GM23338 (cell line): ENCODE measurements around the gene RXFP2. TPM values are rescaled to one million over a fixed set of nuclear protein-coding genes. Genes with fewer than 3 reads are reported as not detected.

Experiments used
- ATAC-seq: fragments of 200-7000 bp; cut with Tn5 transposase; 3 replicates; pipeline ENCODE4 v1.9.1; 2020
- DNase-seq: peaks from one replicate; pipeline ENCODE4 v3.0.0-alpha.2; 2015; ENCODE audit warnings: low spot score
- H2AFZ ChIP-seq: fragments of 200-600 bp; sonication (generic); 2 replicates; pipeline ENCODE4 v1.8.0; 2016; ENCODE audit warnings: antibody characterized with exemption, mild to moderate bottlenecking, moderate library complexity
- H3F3A ChIP-seq: fragments of 200-600 bp; sonication (generic); replicated peaks from 2 replicates; pipeline ENCODE4 v1.8.0; 2017; ENCODE audit warnings: antibody characterized with exemption, mixed run types, low read depth
- H3K27ac ChIP-seq: fragments of 200-600 bp; sonication (generic); 2 replicates; pipeline ENCODE4 v1.6.1; 2016; ENCODE audit warnings: low read depth
- H3K27me3 ChIP-seq: fragments of 200-600 bp; sonication (generic); 2 replicates; pipeline ENCODE4 v1.8.0; 2016; ENCODE audit warnings: mild to moderate bottlenecking, mixed run types, moderate library complexity; ENCODE audit not compliant: insufficient read depth
- H3K36me3 ChIP-seq: fragments of 200-600 bp; sonication (generic); 2 replicates; pipeline ENCODE4 v1.8.0; 2016; ENCODE audit warnings: mild to moderate bottlenecking; ENCODE audit not compliant: insufficient read depth
- H3K4me1 ChIP-seq: fragments of 200-600 bp; sonication (generic); 2 replicates; pipeline ENCODE4 v1.8.0; 2016; ENCODE audit warnings: mild to moderate bottlenecking, moderate library complexity; ENCODE audit not compliant: insufficient read depth
- H3K4me2 ChIP-seq: fragments of 200-600 bp; sonication (generic); 2 replicates; pipeline ENCODE4 v1.7.1; 2017; ENCODE audit warnings: mixed run types
- H3K4me3 ChIP-seq: fragments of 200-600 bp; sonication (generic); 2 replicates; pipeline ENCODE4 v1.6.1; 2016; ENCODE audit warnings: mixed run types
- H3K79me2 ChIP-seq: fragments of 200-600 bp; sonication (generic); replicated peaks from 2 replicates; pipeline ENCODE4 v1.8.0; 2017; ENCODE audit warnings: mild to moderate bottlenecking; ENCODE audit not compliant: insufficient read depth
- H3K9me2 ChIP-seq: fragments of 200-600 bp; sonication (generic); 2 replicates; pipeline ENCODE4 v1.8.0; 2017; ENCODE audit not compliant: insufficient read depth
- H4K20me1 ChIP-seq: fragments of 200-600 bp; sonication (generic); replicated peaks from 2 replicates; pipeline ENCODE4 v1.8.0; 2017; ENCODE audit warnings: mild to moderate bottlenecking; ENCODE audit not compliant: insufficient read depth
- H3K27ac Mint-ChIP-seq: 2 replicates; pipeline ENCODE4 v1.8.0; 2020; ENCODE audit warnings: inconsistent platforms, mild to moderate bottlenecking, moderate library complexity, mixed read lengths
- H3K27me3 Mint-ChIP-seq: 3 replicates; pipeline ENCODE4 v1.8.0; 2022; ENCODE audit warnings: low read depth, mild to moderate bottlenecking, moderate library complexity, mixed read lengths, inconsistent platforms; ENCODE audit not compliant: insufficient read depth, poor library complexity
- H3K36me3 Mint-ChIP-seq: 3 replicates; pipeline ENCODE4 v1.8.0; 2021; ENCODE audit warnings: low read depth, mild to moderate bottlenecking, inconsistent platforms, moderate library complexity, mixed read lengths
- H3K4me1 Mint-ChIP-seq: 3 replicates; pipeline ENCODE4 v1.8.0; 2020; ENCODE audit warnings: mild to moderate bottlenecking, inconsistent platforms, mixed read lengths
- H3K4me3 Mint-ChIP-seq: 3 replicates; pipeline ENCODE4 v1.8.0; 2021; ENCODE audit warnings: moderate library complexity, mild to moderate bottlenecking, inconsistent platforms, mixed read lengths
- H3K9me3 Mint-ChIP-seq: 3 replicates; pipeline ENCODE4 v1.8.0; 2020; ENCODE audit warnings: moderate library complexity, mild to moderate bottlenecking, inconsistent platforms, mixed read lengths
- EZH2 ChIP-seq: fragments of 200-600 bp; sonication (generic); IDR thresholded peaks from one replicate; pipeline ENCODE4 v1.8.0; 2017; ENCODE audit warnings: antibody characterized with exemption, mild to moderate bottlenecking, low read depth; ENCODE audit not compliant: unreplicated experiment
- EZH2phosphoT487 ChIP-seq: fragments of 200-600 bp; sonication (generic); IDR thresholded peaks from one replicate; pipeline ENCODE4 v1.8.1; 2018; ENCODE audit warnings: antibody characterized with exemption; ENCODE audit not compliant: unreplicated experiment
- JUNB ChIP-seq: IDR thresholded peaks from one replicate; pipeline ENCODE4 v1.6.1; 2016; ENCODE audit warnings: antibody characterized with exemption; ENCODE audit not compliant: unreplicated experiment
- POLR2AphosphoS5 ChIP-seq: IDR thresholded peaks from 2 replicates; pipeline ENCODE4 v1.6.1; 2016; ENCODE audit warnings: antibody characterized with exemption, low read depth
- ZNF114 ChIP-seq: fragments of 250-450 bp; sonication (Bioruptor Pico); IDR thresholded peaks from 2 replicates; pipeline ENCODE4 v1.5.0; 2020; ENCODE audit warnings: mild to moderate bottlenecking, moderate library complexity
- ZNF462 ChIP-seq: fragments of 250-450 bp; sonication (Bioruptor Pico); IDR thresholded peaks from 2 replicates; pipeline ENCODE4 v1.5.0; 2020; ENCODE audit warnings: mild to moderate bottlenecking, moderate library complexity
- polyA plus RNA-seq: library from polyadenylated mRNA; unstranded; fragments of >200 nt; fragmentation: Nextera tagmentation; extraction: Ambion mirVana; gene quantifications from 2 replicates; pipeline ENCODE4 v1.2.1, GENCODE V29; 2016
- total RNA-seq: library from RNA; depleted of rRNA; stranded (reverse); fragments of >200 nt; shearing (Covaris generic); gene quantifications from 2 replicates; pipeline ENCODE4 v1.2.3, GENCODE V29; 2014
- TF ChIP-seq, protein P1 (sequence below): IDR thresholded peaks from one replicate; pipeline ENCODE4 v1.6.1; 2018; ENCODE audit warnings: antibody characterized with exemption; ENCODE audit not compliant: unreplicated experiment
- TF ChIP-seq, protein P2 (sequence below): IDR thresholded peaks from 2 replicates; pipeline ENCODE4 v1.6.1; 2016; ENCODE audit warnings: antibody characterized with exemption

Gene RXFP2
- total and polyA plus RNA-seq, 2 experiments from 2014 or later, result not detected

DNA sequence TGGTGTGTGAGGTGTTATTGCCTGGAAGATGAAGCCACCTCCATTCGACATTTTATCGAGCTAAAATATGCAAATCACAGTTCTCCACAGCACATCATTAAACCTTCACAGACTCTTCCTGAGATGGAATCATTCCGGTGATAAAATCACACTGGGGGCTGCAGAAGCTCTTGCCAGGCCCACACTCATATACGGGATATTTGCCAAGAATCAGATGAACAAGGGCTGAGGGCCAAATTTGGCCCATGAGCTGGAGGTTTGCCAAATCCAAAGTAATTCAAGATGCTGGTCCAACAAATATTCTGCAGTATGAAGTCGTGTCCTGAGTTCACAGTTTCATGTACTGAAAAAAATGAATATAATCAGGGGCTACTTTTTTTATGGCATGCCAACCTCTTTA lies 16.7 kb upstream of the RXFP2 start:
- Mint-ChIP-seq H3K27me3 (peaks cover 3% of the 10 kb centered on the region), H3K4me1 (no peaks in the 10 kb centered on the region), H3K4me3 (no peak overlapping the region), H3K27ac (no peak overlapping the region), H3K36me3 (no peaks in the 10 kb centered on the region), H3K9me3 (no peaks in the 10 kb centered on the region; the same call in 2 of the 3 replicates)
- no peaks in the 10 kb centered on the region for H3K27me3 ChIP-seq
- no peaks in the 10 kb centered on the region for H3F3A ChIP-seq
- no peak overlapping the region for H2AFZ ChIP-seq
- no peak overlapping the region for H3K27ac ChIP-seq
- H3K79me2 ChIP-seq, result no peaks in the 10 kb centered on the region
- H3K36me3 ChIP-seq, result no peaks in the 10 kb centered on the region
- DNase-seq, result no peak
- TF ChIP-seq EZH2 (no peak), JUNB (no peak), POLR2AphosphoS5 (no peak), ZNF114 (no peak), EZH2phosphoT487 (no peak), ZNF462 (CRISPR knock-in tag) (no peak)
- TF ChIP-seq, protein P1, sequence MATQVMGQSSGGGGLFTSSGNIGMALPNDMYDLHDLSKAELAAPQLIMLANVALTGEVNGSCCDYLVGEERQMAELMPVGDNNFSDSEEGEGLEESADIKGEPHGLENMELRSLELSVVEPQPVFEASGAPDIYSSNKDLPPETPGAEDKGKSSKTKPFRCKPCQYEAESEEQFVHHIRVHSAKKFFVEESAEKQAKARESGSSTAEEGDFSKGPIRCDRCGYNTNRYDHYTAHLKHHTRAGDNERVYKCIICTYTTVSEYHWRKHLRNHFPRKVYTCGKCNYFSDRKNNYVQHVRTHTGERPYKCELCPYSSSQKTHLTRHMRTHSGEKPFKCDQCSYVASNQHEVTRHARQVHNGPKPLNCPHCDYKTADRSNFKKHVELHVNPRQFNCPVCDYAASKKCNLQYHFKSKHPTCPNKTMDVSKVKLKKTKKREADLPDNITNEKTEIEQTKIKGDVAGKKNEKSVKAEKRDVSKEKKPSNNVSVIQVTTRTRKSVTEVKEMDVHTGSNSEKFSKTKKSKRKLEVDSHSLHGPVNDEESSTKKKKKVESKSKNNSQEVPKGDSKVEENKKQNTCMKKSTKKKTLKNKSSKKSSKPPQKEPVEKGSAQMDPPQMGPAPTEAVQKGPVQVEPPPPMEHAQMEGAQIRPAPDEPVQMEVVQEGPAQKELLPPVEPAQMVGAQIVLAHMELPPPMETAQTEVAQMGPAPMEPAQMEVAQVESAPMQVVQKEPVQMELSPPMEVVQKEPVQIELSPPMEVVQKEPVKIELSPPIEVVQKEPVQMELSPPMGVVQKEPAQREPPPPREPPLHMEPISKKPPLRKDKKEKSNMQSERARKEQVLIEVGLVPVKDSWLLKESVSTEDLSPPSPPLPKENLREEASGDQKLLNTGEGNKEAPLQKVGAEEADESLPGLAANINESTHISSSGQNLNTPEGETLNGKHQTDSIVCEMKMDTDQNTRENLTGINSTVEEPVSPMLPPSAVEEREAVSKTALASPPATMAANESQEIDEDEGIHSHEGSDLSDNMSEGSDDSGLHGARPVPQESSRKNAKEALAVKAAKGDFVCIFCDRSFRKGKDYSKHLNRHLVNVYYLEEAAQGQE, result no peak
- TF ChIP-seq, protein P2, sequence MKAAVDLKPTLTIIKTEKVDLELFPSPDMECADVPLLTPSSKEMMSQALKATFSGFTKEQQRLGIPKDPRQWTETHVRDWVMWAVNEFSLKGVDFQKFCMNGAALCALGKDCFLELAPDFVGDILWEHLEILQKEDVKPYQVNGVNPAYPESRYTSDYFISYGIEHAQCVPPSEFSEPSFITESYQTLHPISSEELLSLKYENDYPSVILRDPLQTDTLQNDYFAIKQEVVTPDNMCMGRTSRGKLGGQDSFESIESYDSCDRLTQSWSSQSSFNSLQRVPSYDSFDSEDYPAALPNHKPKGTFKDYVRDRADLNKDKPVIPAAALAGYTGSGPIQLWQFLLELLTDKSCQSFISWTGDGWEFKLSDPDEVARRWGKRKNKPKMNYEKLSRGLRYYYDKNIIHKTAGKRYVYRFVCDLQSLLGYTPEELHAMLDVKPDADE, result no peak
- peaks cover 10% of the 10 kb centered on the region; the same call in 1 of the 2 replicates for H3K9me2 ChIP-seq
- no peak overlapping the region for H3K4me3 ChIP-seq
- ATAC-seq, result no peak
- no peaks in the 10 kb centered on the region for H4K20me1 ChIP-seq
- H3K4me1 ChIP-seq, result no peaks in the 10 kb centered on the region
- H3K4me2 ChIP-seq, result no peak overlapping the region
